CD14-positive monocyte (primary cell): Measurements from ENCODE around the gene KCNN3. TPM values are rescaled to one million over a fixed set of nuclear protein-coding genes. Genes with fewer than 3 reads are reported as not detected.

Experiments used
- DNase-seq, 3 donors: peaks; one replicate each; pipeline ENCODE4 v3.0.0-alpha.2; 2011 to 2022
- H2AFZ ChIP-seq: 2 replicates; pipeline ENCODE4 v1.6.0; 2012; ENCODE audit warnings: mild to moderate bottlenecking, low read depth, low read length, inconsistent platforms; ENCODE audit not compliant: insufficient read depth, poor library complexity, severe bottlenecking
- H3K27ac ChIP-seq, 2 donors: 1 replicate in 1 of 2; 2 replicates in 1 of 2; pipeline ENCODE4 v1.5.1; 2012 to 2013; ENCODE audit warnings: low read length in 2 of 2, control low read depth in 1 of 2, inconsistent platforms in 1 of 2, low read depth in 1 of 2, mild to moderate bottlenecking in 1 of 2
- H3K27me3 ChIP-seq, 2 donors: one replicate each; pipeline versions ENCODE4 v1.6.0 to v1.6.1; 2011 to 2013; ENCODE audit warnings: low read length in 2 of 2; ENCODE audit not compliant: control insufficient read depth in 2 of 2, insufficient read depth in 2 of 2
- H3K36me3 ChIP-seq, 2 donors: replicated peaks in 1 of 2; 1 replicate in 1 of 2; 2 replicates in 1 of 2; pipeline versions ENCODE4 v1.5.1 to v1.6.1; 2012 to 2013; ENCODE audit warnings: low read length in 2 of 2, control low read depth in 1 of 2, inconsistent platforms in 1 of 2, mild to moderate bottlenecking in 1 of 2; ENCODE audit not compliant: insufficient read depth in 2 of 2, control insufficient read depth in 1 of 2
- H3K4me1 ChIP-seq, 2 donors: 1 replicate in 1 of 2; 2 replicates in 1 of 2; pipeline versions ENCODE4 v1.5.1 to v1.6.1; 2012 to 2013; ENCODE audit warnings: low read length in 2 of 2, control low read depth in 1 of 2, inconsistent platforms in 1 of 2, mild to moderate bottlenecking in 1 of 2, moderate library complexity in 1 of 2; ENCODE audit not compliant: insufficient read depth in 2 of 2, control insufficient read depth in 1 of 2
- H3K4me2 ChIP-seq: replicated peaks from 2 replicates; pipeline ENCODE3; 2012; ENCODE audit warnings: low read length, moderate library complexity, mild to moderate bottlenecking; ENCODE audit not compliant: poor library complexity, severe bottlenecking; ENCODE audit errors: extremely low read depth
- H3K4me3 ChIP-seq, 3 experiments: fragments of 200-600 bp in 1 of 3; sonication (generic) in 1 of 3; replicated peaks in 1 of 3; 1 replicate in 2 of 3; 2 replicates in 1 of 3; pipeline ENCODE4 v1.5.1; 2011 to 2013; ENCODE audit warnings: low read length in 3 of 3, mild to moderate bottlenecking in 3 of 3, control low read depth in 2 of 3, low read depth in 2 of 3, inconsistent platforms in 1 of 3, moderate library complexity in 1 of 3
- H3K79me2 ChIP-seq: 2 replicates; pipeline ENCODE4 v1.6.0; 2012; ENCODE audit warnings: mild to moderate bottlenecking, control low read depth, inconsistent platforms, low read length, moderate library complexity; ENCODE audit not compliant: insufficient read depth
- H3K9ac ChIP-seq: 2 replicates; pipeline ENCODE4 v1.6.0; 2017; ENCODE audit warnings: low read length, mild to moderate bottlenecking; ENCODE audit not compliant: insufficient read depth, poor library complexity, severe bottlenecking
- H3K9me3 ChIP-seq, 2 donors: replicated peaks in 1 of 2; 1 replicate in 1 of 2; 2 replicates in 1 of 2; pipeline versions ENCODE4 v1.5.1 to v1.6.1; 2012 to 2013; ENCODE audit warnings: low read length in 2 of 2, control low read depth in 1 of 2; ENCODE audit not compliant: control insufficient read depth in 1 of 2, insufficient read depth in 1 of 2
- H4K20me1 ChIP-seq: 2 replicates; pipeline ENCODE4 v1.6.0; 2012; ENCODE audit warnings: mild to moderate bottlenecking, low read length, control low read depth, moderate library complexity; ENCODE audit not compliant: insufficient read depth
- H3K27ac Mint-ChIP-seq, 7 donors: one replicate each; pipeline ENCODE4 v1.8.0; 2020; ENCODE audit warnings: mild to moderate bottlenecking in 7 of 7, mixed read lengths in 7 of 7, moderate library complexity in 6 of 7, inconsistent platforms in 2 of 7
- H3K27me3 Mint-ChIP-seq, 3 donors: one replicate each; pipeline ENCODE4 v1.8.0; 2021 to 2022; ENCODE audit warnings: low read depth in 3 of 3, mild to moderate bottlenecking in 3 of 3, mixed read lengths in 3 of 3, moderate library complexity in 3 of 3, inconsistent platforms in 1 of 3
- H3K36me3 Mint-ChIP-seq, 2 donors: one replicate each; pipeline ENCODE4 v1.8.0; 2020; ENCODE audit warnings: mixed read lengths in 2 of 2, inconsistent platforms in 1 of 2, mild to moderate bottlenecking in 1 of 2
- H3K4me1 Mint-ChIP-seq: one replicate; pipeline ENCODE4 v1.8.0; 2020; ENCODE audit warnings: mild to moderate bottlenecking, mixed read lengths
- H3K4me3 Mint-ChIP-seq, 2 donors: one replicate each; pipeline ENCODE4 v1.8.0; 2020; ENCODE audit warnings: mild to moderate bottlenecking in 2 of 2, mixed read lengths in 2 of 2, moderate library complexity in 1 of 2
- H3K9me3 Mint-ChIP-seq, 7 donors: one replicate each; pipeline ENCODE4 v1.8.0; 2020 to 2022; ENCODE audit warnings: mixed read lengths in 7 of 7, mild to moderate bottlenecking in 6 of 7, moderate library complexity in 6 of 7, inconsistent platforms in 2 of 7
- WGBS: methylation state at CpG from one replicate; pipeline ENCODE4 v1.1.5; 2013; ENCODE audit warnings: missing lambda C conversion rate; ENCODE audit not compliant: insufficient coverage; 5-methylcytosine and 5-hydroxymethylcytosine counted together
- intact Hi-C, 2 donors: fragments of 100-400 bp; cut with micrococcal nuclease; formaldehyde crosslinking; loops; one replicate each; pipeline versions ENCODE4 v1.15.0 to v1.15.1; 2023
- polyA plus RNA-seq, 3 donors: library from polyadenylated mRNA; depleted of rRNA in 1 of 3; unstranded in 2 of 3; stranded (reverse) in 1 of 3; fragments of 300-500 nt in 2 of 3; fragments of >200 nt in 1 of 3; fragmentation: Illumina TruSeq in 2 of 3; gene quantifications; 1 replicate in 2 of 3; 2 replicates in 1 of 3; pipeline ENCODE4 v1.2.3, GENCODE V29; 2012 to 2021
- TF ChIP-seq, protein P1 (sequence below): fragments of 200-600 bp; IDR thresholded peaks from one replicate; pipeline ENCODE4 v1.8.0; 2022; ENCODE audit warnings: antibody characterized with exemption, mild to moderate bottlenecking

KCNN3 gene
- polyA plus RNA-seq, 3 donors: not detected

DNA sequence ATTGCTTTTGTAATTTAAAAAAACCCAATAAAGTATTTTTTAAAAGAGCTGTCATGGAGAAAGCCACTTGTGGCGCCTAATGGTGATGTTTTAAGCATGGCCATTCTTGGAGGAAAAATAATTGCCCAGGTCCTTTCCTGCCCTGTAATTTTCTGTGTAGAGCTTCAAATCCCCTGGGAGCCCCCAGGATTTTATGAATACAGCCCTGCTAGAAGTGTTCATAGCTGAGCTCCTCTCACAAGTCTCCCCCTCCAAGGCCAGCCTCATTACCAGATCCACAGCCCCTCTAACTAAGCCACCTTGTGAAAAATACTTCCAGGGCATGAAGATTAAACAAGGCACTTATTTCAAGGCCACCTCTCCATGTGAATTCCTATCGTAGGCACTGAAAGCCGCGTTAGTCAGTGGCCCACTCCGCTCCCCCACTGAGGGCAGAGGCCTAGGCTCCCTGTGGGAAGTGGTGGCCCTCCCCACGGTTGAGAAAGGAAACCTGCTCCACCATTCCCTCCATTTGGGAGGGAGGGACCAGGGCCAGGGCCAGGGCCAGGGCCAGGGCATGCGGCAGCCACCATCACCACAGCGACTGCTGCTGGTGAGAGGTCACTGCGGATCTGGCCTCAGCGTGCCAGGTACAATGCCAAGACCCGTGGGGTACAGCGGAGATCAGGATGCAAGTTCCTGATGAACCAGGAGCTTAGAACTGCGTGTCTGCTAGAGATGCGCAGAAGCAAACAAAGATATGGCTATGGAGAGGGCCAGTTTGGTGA is 83.1 kb downstream of the KCNN3 start:
- TF ChIP-seq, protein P1, sequence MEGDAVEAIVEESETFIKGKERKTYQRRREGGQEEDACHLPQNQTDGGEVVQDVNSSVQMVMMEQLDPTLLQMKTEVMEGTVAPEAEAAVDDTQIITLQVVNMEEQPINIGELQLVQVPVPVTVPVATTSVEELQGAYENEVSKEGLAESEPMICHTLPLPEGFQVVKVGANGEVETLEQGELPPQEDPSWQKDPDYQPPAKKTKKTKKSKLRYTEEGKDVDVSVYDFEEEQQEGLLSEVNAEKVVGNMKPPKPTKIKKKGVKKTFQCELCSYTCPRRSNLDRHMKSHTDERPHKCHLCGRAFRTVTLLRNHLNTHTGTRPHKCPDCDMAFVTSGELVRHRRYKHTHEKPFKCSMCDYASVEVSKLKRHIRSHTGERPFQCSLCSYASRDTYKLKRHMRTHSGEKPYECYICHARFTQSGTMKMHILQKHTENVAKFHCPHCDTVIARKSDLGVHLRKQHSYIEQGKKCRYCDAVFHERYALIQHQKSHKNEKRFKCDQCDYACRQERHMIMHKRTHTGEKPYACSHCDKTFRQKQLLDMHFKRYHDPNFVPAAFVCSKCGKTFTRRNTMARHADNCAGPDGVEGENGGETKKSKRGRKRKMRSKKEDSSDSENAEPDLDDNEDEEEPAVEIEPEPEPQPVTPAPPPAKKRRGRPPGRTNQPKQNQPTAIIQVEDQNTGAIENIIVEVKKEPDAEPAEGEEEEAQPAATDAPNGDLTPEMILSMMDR: no peak
- Mint-ChIP-seq H3K27ac (no peak overlapping the region), H3K36me3 (no peaks in the 10 kb centered on the region), H3K27me3 (peaks cover 13 to 18% (median 13%) of the 10 kb centered on the region in 3 donors), H3K4me1 (peaks cover 12% of the 10 kb centered on the region), H3K4me3 (no peak overlapping the region), H3K9me3 (no peaks in the 10 kb centered on the region)
- intact Hi-C loops: no loop called here
- Histone ChIP-seq H3K9me3 (no peaks in the 10 kb centered on the region), H3K9ac (no peak overlapping the region), H3K36me3 (no peaks in the 10 kb centered on the region), H3K27me3 (peaks cover 6 to 10% of the 10 kb centered on the region in 2 donors), H2AFZ (no peak overlapping the region), H3K4me2 (no peak overlapping the region), H4K20me1 (no peaks in the 10 kb centered on the region), H3K79me2 (no peaks in the 10 kb centered on the region), H3K4me1 (peaks cover 3 to 8% of the 10 kb centered on the region in 2 donors), H3K4me3 (no peak overlapping the region), H3K27ac (no peak overlapping the region)
- 96% methylated on average over 12 of the region's 14 CpGs for WGBS
- DNase-seq: no peak

DNA sequence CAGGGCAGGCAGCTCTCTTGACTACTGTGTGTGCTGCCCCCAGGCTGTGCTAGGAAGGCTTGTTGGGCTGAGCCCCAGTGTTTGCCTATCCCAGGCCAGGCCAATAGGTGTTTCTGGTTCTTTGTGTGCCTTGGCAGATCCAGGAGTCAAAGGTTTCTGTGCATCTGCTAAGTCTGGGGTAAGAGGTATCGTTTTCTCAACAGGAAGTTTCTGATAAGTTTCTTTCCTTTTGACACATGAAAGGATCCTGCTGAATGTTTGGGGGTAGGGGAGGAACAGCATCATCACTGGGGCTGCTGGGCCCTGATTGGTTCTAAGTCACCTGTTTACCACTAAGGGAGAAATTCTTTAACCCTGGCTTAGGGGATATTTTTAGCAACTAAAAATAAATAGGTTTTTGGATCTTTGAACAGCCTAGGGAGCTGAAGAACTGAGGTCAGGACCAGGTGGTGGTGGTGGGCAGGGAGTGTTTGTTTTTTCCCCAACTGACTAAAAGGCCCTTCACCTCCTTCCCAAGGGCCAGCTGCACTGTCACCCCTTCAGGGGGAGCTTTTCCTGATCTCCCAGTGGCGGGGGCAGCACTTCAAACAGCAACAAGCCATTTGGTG is 85.1 kb downstream of the KCNN3 start:
- 33% methylated on average over 1 of the region's 2 CpGs for WGBS
- Histone ChIP-seq H3K27ac (no peak overlapping the region), H3K4me3 (no peak overlapping the region), H4K20me1 (no peaks in the 10 kb centered on the region), H3K27me3 (no peaks in the 10 kb centered on the region), H3K4me2 (no peak overlapping the region), H3K79me2 (no peaks in the 10 kb centered on the region), H3K36me3 (no peaks in the 10 kb centered on the region), H3K4me1 (no peaks in the 10 kb centered on the region), H3K9me3 (no peaks in the 10 kb centered on the region), H3K9ac (no peak overlapping the region), H2AFZ (no peak overlapping the region)
- TF ChIP-seq, protein P1: no peak
- no peaks in the 10 kb centered on the region for H3K36me3 Mint-ChIP-seq
- H3K9me3 Mint-ChIP-seq: no peaks in the 10 kb centered on the region
- H3K4me1 Mint-ChIP-seq: peaks cover 3% of the 10 kb centered on the region
- no peak for DNase-seq
- peaks cover 0 to 5% (median 5%) of the 10 kb centered on the region in 3 donors for H3K27me3 Mint-ChIP-seq
- intact Hi-C loops: no loop called here
- no peak overlapping the region for H3K27ac Mint-ChIP-seq
- no peak overlapping the region for H3K4me3 Mint-ChIP-seq
